Measurements from ENCODE around the gene XCR1.
A peak's percentile ranks its signal among the peaks of the same experiment; 100 is the strongest.

XCR1 gene

GRCh38 chr3:46065750-46066256 is 38.5 kb upstream of the XCR1 start:
- peaks cover 0 to 69% (median 0%) of the 10 kb centered on the region in 11 experiments; a peak in 4 of 22 replicates for H3K27me3 ChIP-seq
- H3K9ac ChIP-seq: no peak overlapping the region
- TF ChIP-seq Cebpa-rat (IDR thresholded peaks at IDR 0.05): no peak

GRCh38 chr3:46065294-46065705 is 38.0 kb upstream of the XCR1 start:
- Histone ChIP-seq H3K36me3 (no peaks in the 10 kb centered on the region; a peak in 1 of 22 replicates), H3K9ac (no peak overlapping the region), H4K20me1 (peaks cover 0 to 20% (median 0%) of the 10 kb centered on the region in 11 experiments; a peak in 2 of 22 replicates), H3K4me1 (peaks cover 29 to 48% (median 41%) of the 10 kb centered on the region in 10 experiments), H3K9me3 (replicated peaks in 1 of 11) (0 out of 22 replicates have a peak, but pooled peaks cover 0 to 3% (median 0%) of the 10 kb centered on the region in 11 experiments), H3K4me2 (peak overlapping the region in 9 of 11 experiments; percentile 42 to 69 (median 59); a peak in 17 of 22 replicates), H3K27me3 (peaks cover 0 to 74% (median 0%) of the 10 kb centered on the region in 11 experiments; a peak in 4 of 22 replicates), H3K27ac (no peak overlapping the region), H3K4me3 (no peak overlapping the region)
- TF ChIP-seq Cebpa-rat (IDR thresholded peaks at IDR 0.05): no peak

More at GRCh38 chr3:46065750-46066256, 38.5 kb upstream of the XCR1 start:
- H3K4me1 ChIP-seq: peaks cover 34 to 53% (median 46%) of the 10 kb centered on the region in 10 experiments
- H3K4me2 ChIP-seq: peak overlapping the region in 9 of 11 experiments; percentile 42 to 69 (median 59); a peak in 18 of 22 replicates
- no peak overlapping the region for H3K4me3 ChIP-seq
- H3K27ac ChIP-seq: no peak overlapping the region
- 0 out of 22 replicates have a peak, but pooled peaks cover 0 to 3% (median 0%) of the 10 kb centered on the region in 11 experiments for H3K9me3 ChIP-seq (replicated peaks in 1 of 11)
- no peaks in the 10 kb centered on the region; a peak in 1 of 22 replicates for H3K36me3 ChIP-seq
- peaks cover 0 to 15% (median 0%) of the 10 kb centered on the region in 11 experiments; a peak in 2 of 22 replicates for H4K20me1 ChIP-seq

GRCh38 chr3:46062679-46063078 is 35.4 kb upstream of the XCR1 start:
- no peak for TF ChIP-seq Cebpa-rat (IDR thresholded peaks at IDR 0.05)

GRCh38 chr3:46061887-46062286 is 34.6 kb upstream of the XCR1 start:
- Histone ChIP-seq H3K27ac (no peak overlapping the region), H3K36me3 (no peaks in the 10 kb centered on the region; a peak in 1 of 22 replicates), H3K4me1 (peaks cover 13 to 46% (median 30%) of the 10 kb centered on the region in 10 experiments), H3K27me3 (peaks cover 0 to 83% (median 0%) of the 10 kb centered on the region in 11 experiments; a peak in 4 of 22 replicates), H4K20me1 (peaks cover 0 to 32% (median 0%) of the 10 kb centered on the region in 11 experiments; a peak in 3 of 22 replicates), H3K4me2 (peak overlapping the region in 3 of 11 experiments; percentile 2 to 47 (median 22); a peak in 4 of 22 replicates), H3K4me3 (no peak overlapping the region), H3K9ac (no peak overlapping the region), H3K9me3 (replicated peaks in 1 of 11) (0 out of 22 replicates have a peak, but pooled peaks cover 0 to 3% (median 0%) of the 10 kb centered on the region in 11 experiments)
- no peak for TF ChIP-seq Cebpa-rat (IDR thresholded peaks at IDR 0.05)

More at GRCh38 chr3:46062679-46063078, 35.4 kb upstream of the XCR1 start:
- peaks cover 21 to 50% (median 34%) of the 10 kb centered on the region in 10 experiments for H3K4me1 ChIP-seq
- H3K27ac ChIP-seq: no peak overlapping the region
- H3K9ac ChIP-seq: no peak overlapping the region
- H3K4me3 ChIP-seq: no peak overlapping the region
- peaks cover 0 to 83% (median 0%) of the 10 kb centered on the region in 11 experiments; a peak in 4 of 22 replicates for H3K27me3 ChIP-seq
- peaks cover 0 to 32% (median 0%) of the 10 kb centered on the region in 11 experiments; a peak in 3 of 22 replicates for H4K20me1 ChIP-seq
- 0 out of 22 replicates have a peak, but pooled peaks cover 0 to 3% (median 0%) of the 10 kb centered on the region in 11 experiments for H3K9me3 ChIP-seq (replicated peaks in 1 of 11)
- H3K36me3 ChIP-seq: no peaks in the 10 kb centered on the region; a peak in 1 of 22 replicates
- peak overlapping the region in 5 of 11 experiments; percentile 2 to 47 (median 34); a peak in 9 of 22 replicates for H3K4me2 ChIP-seq

GRCh38 chr3:46061108-46061720 is 33.9 kb upstream of the XCR1 start:
- H3K4me2 ChIP-seq: no peak overlapping the region
- H3K27ac ChIP-seq: no peak overlapping the region
- H3K4me1 ChIP-seq: peaks cover 10 to 46% (median 28%) of the 10 kb centered on the region in 10 experiments
- TF ChIP-seq Cebpa-rat (IDR thresholded peaks at IDR 0.05): no peak
- H3K4me3 ChIP-seq: no peak overlapping the region
- peaks cover 0 to 82% (median 0%) of the 10 kb centered on the region in 11 experiments; a peak in 4 of 22 replicates for H3K27me3 ChIP-seq
- 0 out of 22 replicates have a peak, but pooled peaks cover 0 to 3% (median 0%) of the 10 kb centered on the region in 11 experiments for H3K9me3 ChIP-seq (replicated peaks in 1 of 11)
- no peaks in the 10 kb centered on the region; a peak in 1 of 22 replicates for H3K36me3 ChIP-seq
- peaks cover 0 to 32% (median 0%) of the 10 kb centered on the region in 11 experiments; a peak in 3 of 22 replicates for H4K20me1 ChIP-seq
- no peak overlapping the region for H3K9ac ChIP-seq

- Histone ChIP-seq H3K27me3 (peaks cover 0 to 83% (median 0%) of the 10 kb centered on the region in 11 experiments; a peak in 4 of 22 replicates), H3K4me2 (peak overlapping the region in 2 of 11 experiments; percentile 85 to 89; a peak in 3 of 22 replicates)
- TF ChIP-seq Cebpa-rat (IDR thresholded peaks at IDR 0.05): no peak
Observed at GRCh38 chr3:46060551-46060950, 33.3 kb upstream of the XCR1 start.

GRCh38 chr3:46059432-46059831 is 32.1 kb upstream of the XCR1 start:
- Histone ChIP-seq H3K36me3 (no peaks in the 10 kb centered on the region; a peak in 1 of 22 replicates), H3K27ac (peak overlapping the region in 2 of 11 experiments; percentile 9 to 47; a peak in 3 of 22 replicates), H3K27me3 (peaks cover 0 to 84% (median 0%) of the 10 kb centered on the region in 11 experiments; a peak in 4 of 22 replicates), H3K4me3 (no peak overlapping the region), H4K20me1 (peaks cover 0 to 32% (median 0%) of the 10 kb centered on the region in 11 experiments; a peak in 3 of 22 replicates), H3K4me1 (peaks cover 0 to 44% (median 19%) of the 10 kb centered on the region in 10 experiments; a peak in 12 of 20 replicates), H3K4me2 (peak overlapping the region in 6 of 11 experiments; percentile 15 to 89 (median 78); a peak in 10 of 22 replicates), H3K9ac (no peak overlapping the region), H3K9me3 (replicated peaks in 1 of 11) (0 out of 22 replicates have a peak, but pooled peaks cover 0 to 3% (median 0%) of the 10 kb centered on the region in 11 experiments)
- TF ChIP-seq Cebpa-rat (IDR thresholded peaks at IDR 0.05): no peak

More at GRCh38 chr3:46060551-46060950, 33.3 kb upstream of the XCR1 start:
- H3K36me3 ChIP-seq: no peaks in the 10 kb centered on the region; a peak in 1 of 22 replicates
- 0 out of 22 replicates have a peak, but pooled peaks cover 0 to 3% (median 0%) of the 10 kb centered on the region in 11 experiments for H3K9me3 ChIP-seq (replicated peaks in 1 of 11)
- no peak overlapping the region for H3K4me3 ChIP-seq
- H3K27ac ChIP-seq: no peak overlapping the region
- H3K9ac ChIP-seq: no peak overlapping the region
- peaks cover 0 to 32% (median 0%) of the 10 kb centered on the region in 11 experiments; a peak in 3 of 22 replicates for H4K20me1 ChIP-seq
- peaks cover 5 to 44% (median 23%) of the 10 kb centered on the region in 10 experiments for H3K4me1 ChIP-seq

GRCh38 chr3:46058981-46059380 is 31.7 kb upstream of the XCR1 start:
- TF ChIP-seq Cebpa-rat (IDR thresholded peaks at IDR 0.05): no peak
- H3K9me3 ChIP-seq (replicated peaks in 1 of 11): 0 out of 22 replicates have a peak, but pooled peaks cover 0 to 3% (median 0%) of the 10 kb centered on the region in 11 experiments
- H3K4me3 ChIP-seq: no peak overlapping the region
- H3K27ac ChIP-seq: peak overlapping the region in 2 of 11 experiments; percentile 9 to 47; a peak in 3 of 22 replicates
- no peak overlapping the region for H3K9ac ChIP-seq
- H3K4me2 ChIP-seq: peak overlapping the region in 6 of 11 experiments; percentile 15 to 89 (median 78); a peak in 10 of 22 replicates
- H4K20me1 ChIP-seq: peaks cover 0 to 32% (median 0%) of the 10 kb centered on the region in 11 experiments; a peak in 3 of 22 replicates
- peaks cover 0 to 48% (median 19%) of the 10 kb centered on the region in 10 experiments; a peak in 12 of 20 replicates for H3K4me1 ChIP-seq
- H3K27me3 ChIP-seq: peaks cover 0 to 79% (median 0%) of the 10 kb centered on the region in 11 experiments; a peak in 4 of 22 replicates
- no peaks in the 10 kb centered on the region; a peak in 1 of 22 replicates for H3K36me3 ChIP-seq

Measured in BLaER1 treated with 17β-estradiol and CSF1 and Interleukin-3, amounts not matched to agents 10 nM and 100 nM (cell line).